Measurements from ENCODE around the gene IFITM5.
"Not testable (repeated sequence)": the region's sequence is repeated elsewhere in the genome, so short reads cannot be mapped to it uniquely, and the experiment has no call there.

Gene IFITM5

GRCh38 chr11:318405-319120 is 19.2 kb upstream of the IFITM5 start:
- H3K4me1 ChIP-seq (ENCODE audit: control insufficient read depth, low read depth, low read length); H3K18ac ChIP-seq (ENCODE audit: low read length); H3K4ac ChIP-seq (ENCODE audit: low read depth, low read length); H4K8ac ChIP-seq (ENCODE audit: low read depth, low read length); H3K4me2 ChIP-seq (ENCODE audit: low read length); H3K79me1 ChIP-seq (ENCODE audit: low read length); H2BK120ac ChIP-seq (ENCODE audit: low read depth, low read length); H3K4me3 ChIP-seq (ENCODE audit: low read length); H2BK5ac ChIP-seq (ENCODE audit: low read length); H2BK15ac ChIP-seq (replicated peaks; ENCODE audit: low read depth); H3K27me3 ChIP-seq (ENCODE audit: insufficient read depth, low read length, poor library complexity); H3K27ac ChIP-seq (ENCODE audit: low read depth, low read length); H3K23ac ChIP-seq (ENCODE audit: low read length); DNase-seq; H3K36me3 ChIP-seq (ENCODE audit: control insufficient read depth, insufficient read depth, low read length); H2AK5ac ChIP-seq (ENCODE audit: low read length); H4K5ac ChIP-seq (ENCODE audit: low read length): not testable (repeated sequence)
- Histone ChIP-seq H3K79me2 (ENCODE audit: control insufficient read depth, insufficient read depth, low read length) (peaks cover 30% of the 10 kb centered on the region), H3K56ac (ENCODE audit: low read length) (peak overlapping the region; percentile 81), H3K9ac (ENCODE audit: low read length) (peak overlapping the region; percentile 54)
- no CpG with 5 or more reads among the region's 79 CpGs for WGBS (ENCODE audit: extremely low coverage, insufficient coverage, low lambda C conversion rate)

GRCh38 chr11:317668-318404 is 18.5 kb upstream of the IFITM5 start:
- not testable (repeated sequence) for H2AK5ac ChIP-seq (ENCODE audit: low read length); H4K5ac ChIP-seq (ENCODE audit: low read length); H2BK15ac ChIP-seq (replicated peaks; ENCODE audit: low read depth); H3K27me3 ChIP-seq (ENCODE audit: insufficient read depth, low read length, poor library complexity); H3K4ac ChIP-seq (ENCODE audit: low read depth, low read length); H3K79me1 ChIP-seq (ENCODE audit: low read length); H3K4me1 ChIP-seq (ENCODE audit: control insufficient read depth, low read depth, low read length); H4K8ac ChIP-seq (ENCODE audit: low read depth, low read length); H3K36me3 ChIP-seq (ENCODE audit: control insufficient read depth, insufficient read depth, low read length); H3K4me3 ChIP-seq (ENCODE audit: low read length); H3K23ac ChIP-seq (ENCODE audit: low read length)
- Histone ChIP-seq H3K9ac (ENCODE audit: low read length) (peak overlapping the region; percentile 69), H3K18ac (ENCODE audit: low read length) (peak overlapping the region; percentile 97), H3K4me2 (ENCODE audit: low read length) (peak overlapping the region; percentile 28), H3K56ac (ENCODE audit: low read length) (peak overlapping the region; percentile 88), H3K27ac (ENCODE audit: low read depth, low read length) (peak overlapping the region; percentile 97), H2BK5ac (ENCODE audit: low read length) (peak overlapping the region; percentile 30), H3K79me2 (ENCODE audit: control insufficient read depth, insufficient read depth, low read length) (peaks cover 30% of the 10 kb centered on the region), H2BK120ac (ENCODE audit: low read depth, low read length) (peak overlapping the region; percentile 79)
- DNase-seq = peak; percentile 69
- no CpG with 5 or more reads among the region's 30 CpGs for WGBS (ENCODE audit: extremely low coverage, insufficient coverage, low lambda C conversion rate)

DNA sequence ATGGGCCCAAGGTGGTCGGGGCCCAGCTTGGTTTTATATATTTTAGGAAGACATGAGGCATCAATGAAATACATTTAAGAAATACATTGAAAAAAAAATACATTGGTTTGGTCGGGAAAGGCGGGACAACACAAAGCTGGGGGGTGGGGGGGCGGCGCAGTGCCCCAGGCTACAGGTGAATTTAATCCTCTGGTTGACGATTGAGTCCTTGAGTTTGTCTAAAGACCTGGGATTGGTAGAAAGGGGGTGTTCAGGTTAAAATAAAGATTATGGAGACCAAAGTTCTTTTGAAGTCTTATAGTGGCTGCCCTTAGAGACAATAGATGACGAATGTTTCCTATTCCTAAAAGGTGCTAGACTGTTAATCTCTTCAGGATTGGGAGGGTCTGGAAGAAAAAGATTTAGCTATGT is 17.6 kb upstream of the IFITM5 start:
- H2AK5ac ChIP-seq (ENCODE audit: low read length) = no peak overlapping the region
- H3K4me1 ChIP-seq (ENCODE audit: control insufficient read depth, low read depth, low read length) = peaks cover 7% of the 10 kb centered on the region
- H2BK120ac ChIP-seq (ENCODE audit: low read depth, low read length) = peak overlapping the region; percentile 91
- no peak overlapping the region for H3K4me3 ChIP-seq (ENCODE audit: low read length)
- peak overlapping the region; percentile 92 for H3K23ac ChIP-seq (ENCODE audit: low read length)
- peak overlapping the region; percentile 97 for H3K27ac ChIP-seq (ENCODE audit: low read depth, low read length)
- H3K36me3 ChIP-seq (ENCODE audit: control insufficient read depth, insufficient read depth, low read length) = peaks cover 1% of the 10 kb centered on the region
- no peak overlapping the region for H2BK15ac ChIP-seq (replicated peaks; ENCODE audit: low read depth)
- peak overlapping the region; percentile 87 for H3K9ac ChIP-seq (ENCODE audit: low read length)
- no peak overlapping the region for H4K5ac ChIP-seq (ENCODE audit: low read length)
- peak overlapping the region; percentile 75 for H3K4ac ChIP-seq (ENCODE audit: low read depth, low read length)
- H3K4me2 ChIP-seq (ENCODE audit: low read length) = peak overlapping the region; percentile 70
- peak; percentile 88 for DNase-seq
- H3K79me1 ChIP-seq (ENCODE audit: low read length) = peaks cover 2% of the 10 kb centered on the region
- peaks cover 30% of the 10 kb centered on the region for H3K79me2 ChIP-seq (ENCODE audit: control insufficient read depth, insufficient read depth, low read length)
- H3K18ac ChIP-seq (ENCODE audit: low read length) = peak overlapping the region; percentile 83
- no peak overlapping the region for H4K8ac ChIP-seq (ENCODE audit: low read depth, low read length)
- WGBS (ENCODE audit: extremely low coverage, insufficient coverage, low lambda C conversion rate) = no CpG with 5 or more reads among the region's 7 CpGs
- H3K27me3 ChIP-seq (ENCODE audit: insufficient read depth, low read length, poor library complexity) = no peaks in the 10 kb centered on the region
- peak overlapping the region; percentile 95 for H2BK5ac ChIP-seq (ENCODE audit: low read length)
- H3K56ac ChIP-seq (ENCODE audit: low read length) = peak overlapping the region; percentile 85

GRCh38 chr11:316031-316701 is 16.8 kb upstream of the IFITM5 start:
- Histone ChIP-seq H3K4me3 (ENCODE audit: low read length) (peak overlapping the region; percentile 88), H3K9ac (ENCODE audit: low read length) (peak overlapping the region; percentile 87), H3K18ac (ENCODE audit: low read length) (peak overlapping the region; percentile 83), H2BK15ac (replicated peaks; ENCODE audit: low read depth) (no peak overlapping the region), H2BK120ac (ENCODE audit: low read depth, low read length) (peak overlapping the region; percentile 91), H2AK5ac (ENCODE audit: low read length) (no peak overlapping the region), H3K27ac (ENCODE audit: low read depth, low read length) (peak overlapping the region; percentile 97), H3K79me1 (ENCODE audit: low read length) (peaks cover 2% of the 10 kb centered on the region), H3K79me2 (ENCODE audit: control insufficient read depth, insufficient read depth, low read length) (peaks cover 30% of the 10 kb centered on the region), H3K36me3 (ENCODE audit: control insufficient read depth, insufficient read depth, low read length) (peaks cover 1% of the 10 kb centered on the region), H3K56ac (ENCODE audit: low read length) (peak overlapping the region; percentile 85), H4K5ac (ENCODE audit: low read length) (no peak overlapping the region), H2BK5ac (ENCODE audit: low read length) (peak overlapping the region; percentile 95), H3K4ac (ENCODE audit: low read depth, low read length) (peak overlapping the region; percentile 75), H3K4me1 (ENCODE audit: control insufficient read depth, low read depth, low read length) (peaks cover 9% of the 10 kb centered on the region), H3K4me2 (ENCODE audit: low read length) (peak overlapping the region; percentile 70), H4K8ac (ENCODE audit: low read depth, low read length) (peak overlapping the region; percentile 30), H3K27me3 (ENCODE audit: insufficient read depth, low read length, poor library complexity) (no peaks in the 10 kb centered on the region), H3K23ac (ENCODE audit: low read length) (peak overlapping the region; percentile 92)
- WGBS (ENCODE audit: extremely low coverage, insufficient coverage, low lambda C conversion rate) = no CpG with 5 or more reads among the region's 64 CpGs
- no peak for DNase-seq

- peak overlapping the region; percentile 83 for H3K18ac ChIP-seq (ENCODE audit: low read length)
- H3K4me3 ChIP-seq (ENCODE audit: low read length) = peak overlapping the region; percentile 88
- peak overlapping the region; percentile 85 for H3K56ac ChIP-seq (ENCODE audit: low read length)
- H2BK5ac ChIP-seq (ENCODE audit: low read length) = peak overlapping the region; percentile 95
- DNase-seq = no peak
- H3K79me2 ChIP-seq (ENCODE audit: control insufficient read depth, insufficient read depth, low read length) = peaks cover 30% of the 10 kb centered on the region
- H3K27ac ChIP-seq (ENCODE audit: low read depth, low read length) = peak overlapping the region; percentile 97
- H3K4me2 ChIP-seq (ENCODE audit: low read length) = peak overlapping the region; percentile 70
- H2BK15ac ChIP-seq (replicated peaks; ENCODE audit: low read depth) = no peak overlapping the region
- peaks cover 2% of the 10 kb centered on the region for H3K79me1 ChIP-seq (ENCODE audit: low read length)
- H3K4ac ChIP-seq (ENCODE audit: low read depth, low read length) = peak overlapping the region; percentile 75
- no peak overlapping the region for H4K8ac ChIP-seq (ENCODE audit: low read depth, low read length)
- no peak overlapping the region for H4K5ac ChIP-seq (ENCODE audit: low read length)
- H3K36me3 ChIP-seq (ENCODE audit: control insufficient read depth, insufficient read depth, low read length) = peaks cover 1% of the 10 kb centered on the region
- peak overlapping the region; percentile 3 for H2BK120ac ChIP-seq (ENCODE audit: low read depth, low read length)
- no peak overlapping the region for H2AK5ac ChIP-seq (ENCODE audit: low read length)
- H3K9ac ChIP-seq (ENCODE audit: low read length) = peak overlapping the region; percentile 87
- WGBS (ENCODE audit: extremely low coverage, insufficient coverage, low lambda C conversion rate) = no CpG with 5 or more reads among the region's 32 CpGs
- peak overlapping the region; percentile 92 for H3K23ac ChIP-seq (ENCODE audit: low read length)
- no peaks in the 10 kb centered on the region for H3K27me3 ChIP-seq (ENCODE audit: insufficient read depth, low read length, poor library complexity)
- peaks cover 9% of the 10 kb centered on the region for H3K4me1 ChIP-seq (ENCODE audit: control insufficient read depth, low read depth, low read length)
Observed at GRCh38 chr11:315516-315994, 16.2 kb upstream of the IFITM5 start.
